NCI-H2081 (cell line): ENCODE data around the gene CLBA1.

Experiments used
- DNase-seq, 2 experiments: peaks; one replicate each; lab custom pipeline; 2025; lab: John Stamatoyannopoulos, UW

The CLBA1 gene

GRCh38 chr14:104968541-104969401, 16.8 kb upstream of the CLBA1 start:
- DNase-seq: no peak

GRCh38 chr14:104969741-104970230, 15.8 kb upstream of the CLBA1 start:
- no peak for DNase-seq

GRCh38 chr14:104970231-104971068, 15.1 kb upstream of the CLBA1 start:
- no peak for DNase-seq

GRCh38 chr14:104971447-104972240, 13.9 kb upstream of the CLBA1 start:
- no peak for DNase-seq

GRCh38 chr14:104972301-104973134, 13.1 kb upstream of the CLBA1 start:
- DNase-seq: no peak

GRCh38 chr14:104973135-104973384, 12.5 kb upstream of the CLBA1 start:
- DNase-seq: no peak

GRCh38 chr14:104973385-104974145, 12.0 kb upstream of the CLBA1 start:
- no peak for DNase-seq

- no peak for DNase-seq
Observed at GRCh38 chr14:104974146-104974541, 11.4 kb upstream of the CLBA1 start.

- DNase-seq: no peak
Observed at GRCh38 chr14:104974665-104975390, 10.8 kb upstream of the CLBA1 start.

GRCh38 chr14:104975481-104976197, 9.9 kb upstream of the CLBA1 start:
- DNase-seq: no peak

GRCh38 chr14:104976198-104977007, 9.2 kb upstream of the CLBA1 start:
- peak; percentile 62 to 64 for DNase-seq

- no peak for DNase-seq
Observed at GRCh38 chr14:104977008-104977680, 8.4 kb upstream of the CLBA1 start.

- DNase-seq: peak; percentile 72 to 82
Observed at GRCh38 chr14:104977681-104978653, 7.6 kb upstream of the CLBA1 start, which contains the start of gene AHNAK2. Gene AHNAK2 (minus strand): TSS chr14:104978374. CDS start chr14:104978237, 137 bp downstream.

GRCh38 chr14:104978746-104979691, 6.6 kb upstream of the CLBA1 start:
- no peak for DNase-seq
